ENCODE results near the gene TAF4B.
"Not testable (repeated sequence)": the region's sequence is repeated elsewhere in the genome, so short reads cannot be mapped to it uniquely, and the experiment has no call there.

The TAF4B gene, protein sequence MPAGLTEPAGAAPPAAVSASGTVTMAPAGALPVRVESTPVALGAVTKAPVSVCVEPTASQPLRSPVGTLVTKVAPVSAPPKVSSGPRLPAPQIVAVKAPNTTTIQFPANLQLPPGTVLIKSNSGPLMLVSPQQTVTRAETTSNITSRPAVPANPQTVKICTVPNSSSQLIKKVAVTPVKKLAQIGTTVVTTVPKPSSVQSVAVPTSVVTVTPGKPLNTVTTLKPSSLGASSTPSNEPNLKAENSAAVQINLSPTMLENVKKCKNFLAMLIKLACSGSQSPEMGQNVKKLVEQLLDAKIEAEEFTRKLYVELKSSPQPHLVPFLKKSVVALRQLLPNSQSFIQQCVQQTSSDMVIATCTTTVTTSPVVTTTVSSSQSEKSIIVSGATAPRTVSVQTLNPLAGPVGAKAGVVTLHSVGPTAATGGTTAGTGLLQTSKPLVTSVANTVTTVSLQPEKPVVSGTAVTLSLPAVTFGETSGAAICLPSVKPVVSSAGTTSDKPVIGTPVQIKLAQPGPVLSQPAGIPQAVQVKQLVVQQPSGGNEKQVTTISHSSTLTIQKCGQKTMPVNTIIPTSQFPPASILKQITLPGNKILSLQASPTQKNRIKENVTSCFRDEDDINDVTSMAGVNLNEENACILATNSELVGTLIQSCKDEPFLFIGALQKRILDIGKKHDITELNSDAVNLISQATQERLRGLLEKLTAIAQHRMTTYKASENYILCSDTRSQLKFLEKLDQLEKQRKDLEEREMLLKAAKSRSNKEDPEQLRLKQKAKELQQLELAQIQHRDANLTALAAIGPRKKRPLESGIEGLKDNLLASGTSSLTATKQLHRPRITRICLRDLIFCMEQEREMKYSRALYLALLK

GRCh38 chr18:26226229-26227050 is at the start of gene TAF4B:
Gene TAF4B (plus strand): TSS chr18:26226445. CDS start chr18:26226934, 489 bp downstream.
- DNase-seq = peak; percentile 89

GRCh38 chr18:26181343-26181826 is 44.9 kb upstream of the TAF4B start:
- DNase-seq = no peak

- no peak for DNase-seq
Observed at GRCh38 chr18:26183395-26184112, 42.7 kb upstream of the TAF4B start.

- DNase-seq = peak in 1 of 2 experiments; percentile 30
Observed at GRCh38 chr18:26185267-26185666, 41.0 kb upstream of the TAF4B start.

DNA sequence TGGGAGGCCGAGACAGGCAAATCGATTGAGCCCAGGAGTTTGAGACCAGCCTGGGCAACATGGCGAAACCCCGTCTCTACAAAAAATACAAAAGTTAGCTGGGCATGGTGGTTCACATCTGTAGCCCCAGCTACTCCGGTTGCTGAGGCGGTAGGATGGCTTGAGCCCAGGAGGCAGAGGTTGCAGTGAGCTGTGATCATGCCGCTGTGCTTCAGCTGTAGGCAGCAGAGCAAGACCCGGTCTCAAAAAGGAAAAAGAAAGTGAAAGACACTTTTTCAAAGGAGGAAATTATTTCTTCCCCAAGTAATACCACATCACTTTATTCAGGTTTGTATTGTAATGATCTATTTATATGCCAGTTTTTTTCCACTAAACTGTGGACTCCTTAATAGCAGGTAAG is 35.7 kb upstream of the TAF4B start:
- no peak for DNase-seq

DNA sequence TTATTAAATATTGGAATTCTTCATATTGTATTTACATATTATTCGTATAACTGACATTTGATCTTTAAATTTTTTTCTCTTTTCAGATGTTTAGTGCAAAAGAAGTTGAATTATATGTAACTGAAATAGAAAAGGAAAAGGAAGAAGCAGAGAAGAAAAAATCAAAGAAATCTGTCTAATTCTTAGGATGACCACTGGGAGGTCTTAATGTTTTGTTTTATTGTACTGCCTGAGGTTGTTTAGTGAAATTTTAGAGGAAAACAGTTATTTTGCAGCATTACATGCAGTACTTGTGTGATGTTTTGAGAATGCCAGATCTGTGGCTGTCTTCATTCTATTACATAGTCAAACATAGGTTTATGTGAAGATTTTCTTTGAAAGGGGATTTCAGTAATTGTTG is 34.0 kb upstream of the TAF4B start:
- no peak for DNase-seq

GRCh38 chr18:26196605-26197004 is 29.6 kb upstream of the TAF4B start:
- no peak for DNase-seq

DNA sequence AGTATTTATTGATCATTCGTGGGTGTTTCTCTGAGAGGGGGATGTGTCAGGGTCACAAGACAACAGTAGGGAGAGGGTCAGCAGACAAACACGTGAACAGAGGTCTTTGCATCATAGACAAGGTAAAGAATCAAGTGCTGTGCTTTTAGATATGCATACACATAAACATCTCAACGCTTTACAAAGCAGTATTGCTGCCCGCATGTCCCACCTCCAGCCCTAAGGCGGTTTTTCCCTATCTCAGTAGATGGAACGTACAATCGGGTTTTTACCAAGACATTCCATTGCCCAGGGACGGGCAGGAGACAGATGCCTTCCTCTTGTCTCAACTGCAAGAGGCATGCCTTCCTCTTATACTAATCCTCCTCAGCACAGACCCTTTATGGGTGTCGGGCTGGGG is 24.2 kb upstream of the TAF4B start:
- not testable (repeated sequence) for DNase-seq

DNA sequence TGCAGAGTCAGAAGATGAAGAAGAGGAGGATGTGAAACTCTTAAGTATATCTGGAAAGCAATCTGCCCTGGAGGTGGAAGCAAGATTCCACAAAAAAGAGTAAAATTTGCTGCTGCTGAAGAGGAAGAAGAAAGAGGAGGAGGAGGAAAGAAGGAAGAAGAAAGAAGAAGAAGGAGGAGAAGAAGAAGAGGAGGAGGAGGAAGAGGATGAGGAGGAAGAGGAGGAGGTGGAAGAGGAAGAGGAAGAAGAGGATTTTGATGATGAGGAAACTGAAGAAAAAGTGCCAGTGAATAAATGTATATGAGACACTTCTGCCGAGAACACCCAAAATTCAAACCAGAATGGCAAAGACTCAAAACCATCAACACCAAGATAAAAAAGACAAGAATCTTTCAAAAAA is 20.9 kb upstream of the TAF4B start:
- no peak for DNase-seq

DNA sequence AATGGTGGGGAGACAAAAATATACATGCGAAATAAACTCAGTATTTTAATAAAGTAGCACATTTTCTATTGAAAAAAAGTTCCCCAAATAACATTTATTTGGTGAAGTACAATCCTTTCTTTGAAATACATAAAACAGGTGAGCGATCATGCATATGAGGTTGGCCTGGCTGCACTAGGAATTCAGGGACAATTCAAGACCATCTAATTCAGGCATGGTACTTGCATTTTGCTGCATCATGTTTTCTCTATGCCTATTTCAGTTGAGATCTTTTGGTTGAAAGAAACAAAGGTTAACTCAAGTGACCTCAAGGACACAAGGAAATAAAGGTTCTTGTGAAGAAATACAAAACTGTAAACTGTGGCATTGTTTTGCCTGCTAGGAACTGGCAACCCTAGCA is 19.8 kb upstream of the TAF4B start:
- DNase-seq = no peak

DNA sequence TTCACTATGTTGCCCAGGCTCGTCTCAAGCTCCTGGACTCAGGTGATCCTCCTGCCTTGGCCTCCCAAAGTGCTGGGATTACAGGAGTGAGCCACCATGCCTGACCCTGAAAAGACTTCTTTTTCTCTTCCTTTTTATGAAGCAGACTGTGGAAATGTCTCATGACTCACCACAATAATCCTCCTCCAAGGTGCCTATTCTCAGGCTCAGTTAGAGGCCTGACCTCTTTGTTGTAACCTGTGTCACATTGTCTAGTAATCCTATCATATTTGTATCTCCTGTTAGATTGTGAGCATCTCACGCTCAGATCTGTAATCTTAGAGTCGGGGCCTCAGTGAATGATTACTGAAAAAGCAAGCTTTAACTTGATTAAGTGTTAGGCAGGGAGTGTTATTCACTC is 18.3 kb upstream of the TAF4B start:
- DNase-seq = no peak

DNA sequence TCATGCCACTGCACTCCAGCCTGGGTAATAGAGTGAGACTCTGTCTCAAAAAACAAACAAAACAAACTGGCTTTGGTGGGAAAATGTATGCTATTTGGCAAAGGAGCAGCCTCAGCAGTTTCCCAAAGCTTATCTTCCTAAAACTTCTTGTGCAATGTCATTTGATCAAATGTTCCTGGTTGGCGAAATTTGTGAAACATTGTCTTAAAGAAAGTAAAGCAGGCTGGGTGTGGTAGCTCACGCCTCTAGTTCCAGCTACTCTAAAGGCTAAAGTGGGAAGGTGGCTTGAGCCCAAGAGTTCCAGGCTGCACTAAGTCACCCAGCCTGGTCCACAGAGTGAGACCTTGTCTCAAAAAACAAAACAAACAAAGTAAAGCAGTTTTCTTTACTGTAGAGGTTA is 17.3 kb upstream of the TAF4B start:
- DNase-seq = no peak

GRCh38 chr18:26210147-26210546 is 16.1 kb upstream of the TAF4B start:
- no peak for DNase-seq

DNA sequence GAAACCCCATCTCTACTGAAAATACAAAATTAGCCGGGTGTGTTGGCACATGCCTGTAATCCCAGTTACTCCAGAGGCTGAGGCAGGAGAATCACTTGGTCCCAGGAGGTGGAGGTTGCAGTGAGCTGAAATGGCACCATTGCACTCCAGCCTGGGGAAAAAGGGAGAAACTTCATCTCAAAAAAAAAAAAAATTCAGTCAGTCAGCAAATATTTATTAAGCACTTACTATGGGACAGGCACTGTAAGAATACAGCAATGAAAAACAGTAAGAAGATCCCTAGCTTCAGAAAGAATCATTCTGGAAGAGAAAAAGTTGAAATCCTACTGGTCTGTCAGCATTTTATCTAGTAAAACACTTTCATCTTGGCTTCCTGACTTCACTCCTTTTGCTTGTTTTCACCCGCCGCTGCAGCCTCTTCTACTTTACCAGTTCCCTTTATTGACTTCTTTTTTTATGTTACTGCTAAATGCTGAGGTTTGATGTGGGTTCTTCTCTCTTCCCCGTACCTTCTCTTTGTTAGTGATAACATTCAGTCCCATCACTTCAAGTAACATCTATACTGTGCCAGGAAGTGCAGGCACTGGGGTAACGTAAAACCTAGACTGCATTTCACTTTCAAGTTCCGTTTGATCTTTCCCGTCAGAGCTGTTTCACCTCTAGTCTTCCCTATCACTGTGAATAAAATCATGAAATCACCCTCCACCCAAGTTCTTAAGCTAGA is 10.8 kb upstream of the TAF4B start:
- peak; percentile 15 to 26 for DNase-seq

GRCh38 chr18:26225022-26225693 is 1.1 kb upstream of the TAF4B start:
- DNase-seq = no peak

GRCh38 chr18:26225915-26226228 is 373 bp upstream of the TAF4B start:
- DNase-seq = no peak

GRCh38 chr18:26227051-26227670 is 916 bp downstream of the TAF4B start:
- no peak for DNase-seq

GRCh38 chr18:26228562-26229260 is 2.5 kb downstream of the TAF4B start:
- DNase-seq = peak in 1 of 2 experiments; percentile 22

- DNase-seq = no peak
Observed at GRCh38 chr18:26230497-26230896, 4.3 kb downstream of the TAF4B start.

- no peak for DNase-seq
Observed at GRCh38 chr18:26233208-26233607, 7.0 kb downstream of the TAF4B start.

Measured in Kasumi-1 (cell line).